ENCODE measurements around the gene CABLES1.

DNA sequence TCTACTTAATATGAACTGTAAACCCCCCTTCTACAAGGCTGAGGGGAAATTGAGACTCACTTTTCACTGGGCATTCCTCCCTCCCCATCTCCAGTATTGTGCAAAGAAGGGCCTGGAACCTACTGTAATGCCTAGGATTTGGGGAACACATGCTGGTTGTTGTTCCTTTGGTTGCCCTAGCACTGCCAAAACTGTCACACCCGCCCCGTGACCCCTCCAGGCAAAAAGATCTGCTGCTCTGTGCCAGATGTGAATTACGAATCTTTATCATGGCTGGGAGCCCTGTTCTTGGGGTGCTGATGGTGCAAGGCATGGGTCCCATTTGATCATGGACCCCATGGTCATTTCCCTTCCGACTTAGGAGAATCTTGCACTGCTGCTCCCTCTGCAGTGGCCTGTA, 95.4 kb downstream of the CABLES1 start:
- TF ChIP-seq, protein P1, sequence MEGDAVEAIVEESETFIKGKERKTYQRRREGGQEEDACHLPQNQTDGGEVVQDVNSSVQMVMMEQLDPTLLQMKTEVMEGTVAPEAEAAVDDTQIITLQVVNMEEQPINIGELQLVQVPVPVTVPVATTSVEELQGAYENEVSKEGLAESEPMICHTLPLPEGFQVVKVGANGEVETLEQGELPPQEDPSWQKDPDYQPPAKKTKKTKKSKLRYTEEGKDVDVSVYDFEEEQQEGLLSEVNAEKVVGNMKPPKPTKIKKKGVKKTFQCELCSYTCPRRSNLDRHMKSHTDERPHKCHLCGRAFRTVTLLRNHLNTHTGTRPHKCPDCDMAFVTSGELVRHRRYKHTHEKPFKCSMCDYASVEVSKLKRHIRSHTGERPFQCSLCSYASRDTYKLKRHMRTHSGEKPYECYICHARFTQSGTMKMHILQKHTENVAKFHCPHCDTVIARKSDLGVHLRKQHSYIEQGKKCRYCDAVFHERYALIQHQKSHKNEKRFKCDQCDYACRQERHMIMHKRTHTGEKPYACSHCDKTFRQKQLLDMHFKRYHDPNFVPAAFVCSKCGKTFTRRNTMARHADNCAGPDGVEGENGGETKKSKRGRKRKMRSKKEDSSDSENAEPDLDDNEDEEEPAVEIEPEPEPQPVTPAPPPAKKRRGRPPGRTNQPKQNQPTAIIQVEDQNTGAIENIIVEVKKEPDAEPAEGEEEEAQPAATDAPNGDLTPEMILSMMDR (IDR thresholded peaks at IDR 0.05; ENCODE audit: poor library complexity) = no peak
- TF ChIP-seq EZH2 (IDR thresholded peaks at IDR 0.05; ENCODE audit: borderline replicate concordance) (no peak), EZH2phosphoT487 (IDR thresholded peaks at IDR 0.05; ENCODE audit: low read depth, severe bottlenecking, unreplicated experiment) (no peak)
